Kidney (tissue), 14 donors: ENCODE data around the gene SPATA31D4. TPM values are rescaled to one million over a fixed set of nuclear protein-coding genes. Genes with fewer than 3 reads are reported as not detected.

ENCODE experiments used
- DNase-seq, 5 donors: peaks; one replicate each; pipeline ENCODE4 v3.0.0-alpha.2; 2013 to 2020
- FAIRE-seq: peaks from 2 replicates; lab custom pipeline; 2012; peaks lifted over from hg19 to GRCh38; lab: Jason Lieb, UNC
- H3K27ac ChIP-seq, 2 donors: one replicate each; pipeline ENCODE4 v1.7.0; 2013; ENCODE audit warnings: low read depth in 2 of 2, low read length in 2 of 2, inconsistent platforms in 1 of 2
- H3K27me3 ChIP-seq: one replicate; pipeline ENCODE4 v1.7.1; 2013; ENCODE audit warnings: low read length, inconsistent platforms; ENCODE audit not compliant: control insufficient read depth, insufficient read depth
- H3K36me3 ChIP-seq, 3 donors: one replicate each; pipeline versions ENCODE4 v1.7.0 to v1.7.1; 2013; ENCODE audit warnings: low read length in 3 of 3, control low read depth in 1 of 3, inconsistent platforms in 1 of 3; ENCODE audit not compliant: insufficient read depth in 3 of 3, control insufficient read depth in 2 of 3
- H3K4me1 ChIP-seq, 3 donors: one replicate each; pipeline versions ENCODE4 v1.7.0 to v1.7.1; 2013; ENCODE audit warnings: low read length in 3 of 3, inconsistent platforms in 1 of 3, low read depth in 1 of 3; ENCODE audit not compliant: control insufficient read depth in 2 of 3, insufficient read depth in 2 of 3
- H3K4me3 ChIP-seq, 3 donors: one replicate each; pipeline versions ENCODE4 v1.7.0 to v1.8.1; 2013; ENCODE audit warnings: low read length in 3 of 3, control low read depth in 1 of 3, inconsistent platforms in 1 of 3
- H3K9ac ChIP-seq, 3 donors: one replicate each; pipeline versions ENCODE4 v1.7.0 to v1.7.1; 2013; ENCODE audit warnings: low read length in 3 of 3, control low read depth in 1 of 3, inconsistent platforms in 1 of 3
- H3K9me3 ChIP-seq, 3 donors: one replicate each; pipeline versions ENCODE4 v1.7.0 to v1.7.1; 2013; ENCODE audit warnings: low read length in 3 of 3, control low read depth in 1 of 3, inconsistent platforms in 1 of 3; ENCODE audit not compliant: control insufficient read depth in 2 of 3, insufficient read depth in 1 of 3
- intact Hi-C: fragments of 100-400 bp; cut with DNase I; formaldehyde crosslinking; loops from one replicate; pipeline ENCODE4 v1.11.1; 2022
- polyA plus RNA-seq: library from polyadenylated mRNA; stranded (reverse); fragments of 350-450 nt; fragmentation: Illumina TruSeq; extraction: RNeasy Lipid Tissue Mini Kit (QIAGEN cat#74804); gene quantifications from one replicate; pipeline ENCODE4 v1.2.3, GENCODE V29; 2014; ENCODE audit warnings: low read depth, low replicate concordance; ENCODE audit not compliant: insufficient read depth
- total RNA-seq: library from RNA; stranded (reverse); fragmentation: NEBNext Ultra II Directional; extraction: Animal tissue kit (Norgen Biotek cat#: 25700); gene quantifications from one replicate; pipeline ENCODE4 v1.2.1, GENCODE V29; 2021
- TF ChIP-seq, protein P1 (sequence below): IDR thresholded peaks from 3 replicates; pipeline ENCODE4 v1.5.1; 2012; ENCODE audit warnings: mild to moderate bottlenecking, moderate library complexity, borderline replicate concordance; ENCODE audit not compliant: insufficient read depth; ENCODE audit errors: extremely low read depth
- donor health status: control.
- donor health status: control.
- donor health status: control.
- donor health status: control.
- donor health status: control.
- donor health status: DM: yes; HTN: yes; CAD: no.
- donor health status: Normal renal cell carcinoma (clear cell type).

Gene SPATA31D4
- total and polyA plus RNA-seq, 2 donors from 2014 or later = not detected

DNA sequence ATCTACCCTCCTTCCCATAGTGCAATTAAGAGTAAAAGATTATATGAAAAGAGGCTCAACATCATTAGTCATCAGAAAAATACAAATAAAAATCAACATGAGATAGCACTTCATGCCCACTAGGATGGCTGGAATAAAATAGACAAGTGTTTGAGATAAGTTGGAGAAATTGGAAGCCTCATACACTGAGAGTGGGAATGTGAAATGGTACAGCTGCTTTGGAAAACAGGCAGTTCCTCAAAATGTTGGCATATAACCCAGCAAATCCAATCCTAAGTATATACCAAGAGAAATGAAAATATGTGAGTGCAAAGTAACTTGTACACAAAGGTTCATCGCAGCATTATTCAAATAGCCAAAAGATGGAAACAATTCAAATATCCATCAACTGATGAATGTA lies 24.9 kb downstream of the SPATA31D4 start:
- DNase-seq (no peak), FAIRE-seq (no peak)
- no peaks in the 10 kb centered on the region for H3K27me3 ChIP-seq
- H3K36me3 ChIP-seq = no peaks in the 10 kb centered on the region
- intact Hi-C loops = no loop called here
- TF ChIP-seq, protein P1, sequence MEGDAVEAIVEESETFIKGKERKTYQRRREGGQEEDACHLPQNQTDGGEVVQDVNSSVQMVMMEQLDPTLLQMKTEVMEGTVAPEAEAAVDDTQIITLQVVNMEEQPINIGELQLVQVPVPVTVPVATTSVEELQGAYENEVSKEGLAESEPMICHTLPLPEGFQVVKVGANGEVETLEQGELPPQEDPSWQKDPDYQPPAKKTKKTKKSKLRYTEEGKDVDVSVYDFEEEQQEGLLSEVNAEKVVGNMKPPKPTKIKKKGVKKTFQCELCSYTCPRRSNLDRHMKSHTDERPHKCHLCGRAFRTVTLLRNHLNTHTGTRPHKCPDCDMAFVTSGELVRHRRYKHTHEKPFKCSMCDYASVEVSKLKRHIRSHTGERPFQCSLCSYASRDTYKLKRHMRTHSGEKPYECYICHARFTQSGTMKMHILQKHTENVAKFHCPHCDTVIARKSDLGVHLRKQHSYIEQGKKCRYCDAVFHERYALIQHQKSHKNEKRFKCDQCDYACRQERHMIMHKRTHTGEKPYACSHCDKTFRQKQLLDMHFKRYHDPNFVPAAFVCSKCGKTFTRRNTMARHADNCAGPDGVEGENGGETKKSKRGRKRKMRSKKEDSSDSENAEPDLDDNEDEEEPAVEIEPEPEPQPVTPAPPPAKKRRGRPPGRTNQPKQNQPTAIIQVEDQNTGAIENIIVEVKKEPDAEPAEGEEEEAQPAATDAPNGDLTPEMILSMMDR = no peak
- H3K4me3 ChIP-seq = no peak overlapping the region
- no peak overlapping the region for H3K9ac ChIP-seq
- H3K4me1 ChIP-seq = no peaks in the 10 kb centered on the region
- no peak overlapping the region for H3K27ac ChIP-seq
- H3K9me3 ChIP-seq = peaks cover 0 to 6% (median 0%) of the 10 kb centered on the region in 3 donors

DNA sequence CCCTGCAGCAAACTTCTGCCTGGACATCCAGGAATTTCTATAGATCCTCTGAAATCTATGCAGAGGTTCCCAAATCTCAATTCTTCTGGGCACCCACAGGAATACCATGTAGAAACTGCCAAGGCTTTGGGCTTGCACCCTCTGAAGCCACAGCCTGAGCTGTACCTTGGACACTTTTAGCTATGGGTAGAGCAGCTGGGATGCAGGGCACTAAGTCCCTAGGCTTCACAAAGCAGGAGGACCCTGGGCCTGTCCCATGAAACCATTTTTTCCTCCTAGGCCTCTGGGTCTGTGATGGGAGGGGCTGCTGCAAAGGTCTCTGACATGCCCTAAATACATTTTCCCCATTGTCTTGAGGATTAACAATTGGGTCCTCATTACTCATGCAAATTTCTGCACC lies 27.4 kb downstream of the SPATA31D4 start:
- H3K9me3 ChIP-seq = peaks cover 0 to 6% (median 0%) of the 10 kb centered on the region in 3 donors
- TF ChIP-seq, protein P1 = no peak

DNA sequence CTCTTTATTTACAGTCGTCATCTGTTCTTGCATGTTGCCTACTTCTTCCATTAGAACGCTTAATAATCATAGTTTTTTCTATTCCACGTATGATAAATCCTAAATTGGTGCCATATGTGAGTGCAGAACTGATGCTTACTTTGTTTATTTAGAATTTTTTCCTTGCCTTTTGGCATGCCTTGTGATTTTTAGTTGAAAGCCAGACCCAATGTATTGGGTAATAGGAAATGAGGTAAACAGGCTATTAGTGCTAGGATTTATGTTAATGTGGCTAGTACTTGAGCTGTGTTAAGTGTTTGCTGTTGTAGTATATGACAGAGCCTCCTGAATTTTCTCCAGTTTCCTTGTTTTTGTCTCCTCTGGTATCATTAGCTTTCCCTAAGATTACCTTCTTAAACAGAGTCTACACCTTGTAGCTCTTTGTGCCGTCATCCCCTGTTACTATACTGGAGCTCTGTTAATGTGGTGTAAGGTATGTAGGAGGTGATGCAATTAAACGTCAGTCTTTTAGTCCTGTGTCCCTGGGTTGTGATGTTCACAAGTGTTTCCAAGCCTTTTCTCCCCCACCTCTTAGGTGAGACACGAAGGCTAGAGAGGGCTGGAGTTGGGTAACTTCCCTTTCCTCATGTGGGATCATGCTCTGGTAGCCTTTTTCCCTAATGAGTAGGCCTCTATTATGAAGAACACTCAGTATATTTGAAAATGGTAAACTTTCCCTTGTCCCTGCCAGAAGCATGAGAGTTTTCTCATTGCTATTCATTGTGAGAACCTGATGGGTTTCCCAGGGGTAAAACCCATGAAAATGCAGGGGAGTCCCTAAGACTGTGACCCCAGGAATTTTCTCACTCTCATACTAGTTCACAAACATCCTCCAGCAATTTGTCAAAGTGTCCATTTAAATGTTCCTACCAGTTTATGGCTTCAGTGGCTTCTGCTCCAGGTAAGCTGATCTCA lies 36.3 kb downstream of the SPATA31D4 start:
- intact Hi-C loops = no loop called here
- Histone ChIP-seq H3K27me3 (no peaks in the 10 kb centered on the region), H3K9me3 (no peaks in the 10 kb centered on the region), H3K9ac (no peak overlapping the region), H3K36me3 (no peaks in the 10 kb centered on the region), H3K27ac (no peak overlapping the region), H3K4me1 (no peaks in the 10 kb centered on the region), H3K4me3 (no peak overlapping the region)
- FAIRE-seq (no peak), DNase-seq (no peak)
- TF ChIP-seq, protein P1 = no peak

More for the DNA sequence above, 27.4 kb downstream of the SPATA31D4 start:
- no peak overlapping the region for H3K9ac ChIP-seq
- H3K4me1 ChIP-seq = no peaks in the 10 kb centered on the region
- no peak overlapping the region for H3K4me3 ChIP-seq
- no peaks in the 10 kb centered on the region for H3K36me3 ChIP-seq
- no peak for DNase-seq
- no peak for FAIRE-seq
- H3K27ac ChIP-seq = no peak overlapping the region
- intact Hi-C loops = no loop called here
- no peaks in the 10 kb centered on the region for H3K27me3 ChIP-seq
